HG02870 (cell line): ENCODE results near the gene SH3GL1.

Source experiments
- ATAC-seq: cut with Tn5 transposase; IDR thresholded peaks from one replicate; pipeline ENCODE4 v1.9.1; 2021; ENCODE audit warnings: mild to moderate bottlenecking, moderate library complexity; ENCODE audit not compliant: unreplicated experiment

Gene SH3GL1

DNA sequence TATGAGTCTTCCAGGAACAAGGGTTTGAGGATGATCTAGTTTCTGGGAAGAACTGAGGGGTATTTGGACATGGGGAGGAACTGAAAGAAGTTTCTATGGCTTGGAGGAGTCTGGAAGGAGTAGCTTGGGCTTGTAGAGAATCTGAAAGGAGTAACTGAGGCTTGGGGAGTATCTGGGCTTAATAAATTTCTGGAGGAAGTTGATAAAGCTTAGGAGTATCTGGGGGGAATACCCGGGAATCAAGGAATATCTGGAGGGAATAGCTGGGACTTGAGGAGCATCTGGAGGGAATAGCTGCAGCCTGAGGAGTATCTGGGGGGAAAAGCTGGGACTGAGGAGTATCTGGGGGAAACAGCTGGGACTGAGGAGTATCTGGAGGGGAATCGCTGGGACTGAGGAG lies 79.9 kb downstream of the SH3GL1 start:
- no peak for ATAC-seq

- no peak for ATAC-seq
These were observed 81.2 kb downstream of the SH3GL1 start for GRCh38 chr19:4319067-4319718.

- ATAC-seq, result no peak
These were observed 81.9 kb downstream of the SH3GL1 start for GRCh38 chr19:4318460-4318859.

GRCh38 chr19:4316956-4317355 lies 83.4 kb downstream of the SH3GL1 start:
- no peak for ATAC-seq

GRCh38 chr19:4313847-4314490 lies 86.4 kb downstream of the SH3GL1 start:
- ATAC-seq, result no peak
